GM10248 (cell line): ENCODE data around the gene DHRS2.

Source experiments
- CTCF ChIA-PET: fragments of 300-600 bp; sonication (Branson Sonifier 250); formaldehyde crosslinking; extraction: SDS; loops from one replicate; lab custom pipeline; 2021; ENCODE audit warnings: antibody characterized with exemption; lab: Yijun Ruan, JAX
- POLR2A ChIA-PET: fragments of 350-650 bp; sonication (Branson Sonifier 250); formaldehyde crosslinking; extraction: SDS; loops from one replicate; lab custom pipeline; 2020; ENCODE audit warnings: antibody characterized with exemption; lab: Yijun Ruan, JAX
- DNase-seq: peaks from one replicate; pipeline ENCODE4 v3.0.0; 2012; ENCODE audit errors: extremely low spot score
- CTCF ChIP-seq: IDR thresholded peaks from 2 replicates; pipeline ENCODE4 v1.5.1; 2012; ENCODE audit warnings: mild to moderate bottlenecking, low read depth; ENCODE audit errors: extremely low read depth, missing control alignments, control extremely low read depth

DHRS2 gene

GRCh38 chr14:23645812-23646647 is 9.9 kb downstream of the DHRS2 start:
- no peak for DNase-seq
- ChIA-PET POLR2A (no interaction called here), CTCF (interaction anchor here (1.2 to 3.5 kb wide), 7 partner anchors 9 to 285 kb away, joined by 3 to 38 read pairs (median 4); partner anchors contain the start of gene DHRS2)
- no peak for TF ChIP-seq CTCF

DNA sequence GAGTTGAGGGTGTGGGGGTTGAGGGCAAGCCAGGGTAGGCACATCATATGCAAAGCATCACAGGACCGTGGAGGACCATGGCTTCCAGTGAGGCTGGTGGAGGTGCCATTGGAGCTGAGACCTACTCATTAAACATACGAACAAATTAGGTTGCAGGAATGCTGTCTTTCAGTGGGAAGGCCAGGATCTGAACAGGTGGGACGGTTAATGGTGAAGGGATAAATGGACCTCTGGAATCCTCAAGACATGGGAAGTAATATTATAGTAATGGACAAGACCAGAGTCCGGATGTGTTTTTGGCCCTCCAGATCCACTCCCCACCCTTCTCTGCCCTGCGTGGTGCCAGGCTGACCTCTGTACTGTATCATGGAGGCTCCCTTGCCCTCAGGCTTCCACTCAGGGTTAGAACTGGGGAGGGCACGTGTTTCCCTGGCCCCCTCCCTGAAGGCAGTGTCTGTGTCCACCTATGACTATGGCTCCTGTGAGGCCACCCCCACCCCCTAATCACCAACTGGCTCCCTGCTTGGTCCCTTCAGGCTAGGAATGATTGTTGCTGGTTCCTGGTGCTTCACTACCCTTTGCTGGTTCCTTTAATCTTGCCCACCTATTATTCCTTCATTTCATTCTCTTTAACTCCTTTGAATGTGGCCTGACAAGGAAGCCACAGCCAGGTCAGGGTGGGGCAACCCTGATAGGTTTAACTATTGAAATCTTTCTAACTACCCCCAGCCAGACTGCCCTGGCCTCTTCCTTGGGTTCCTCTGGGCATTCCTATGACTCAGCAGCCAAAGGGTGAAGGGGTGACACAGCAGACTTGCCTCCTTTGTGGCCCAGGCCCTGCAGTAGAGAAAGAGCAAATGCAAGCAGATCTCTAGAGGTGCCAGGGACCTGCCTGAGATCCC is 10.7 kb downstream of the DHRS2 start:
- no peak for TF ChIP-seq CTCF
- DNase-seq, result no peak
- ChIA-PET POLR2A (no interaction called here), CTCF (interaction anchor here (1.3 to 3.5 kb wide), 5 partner anchors 10 to 284 kb away, joined by 3 to 38 read pairs (median 3); partner anchors contain the start of gene DHRS2)

GRCh38 chr14:23647619-23648018 is 11.5 kb downstream of the DHRS2 start:
- ChIA-PET CTCF (interaction anchor here (1.8 kb wide), 1 partner anchor 15 kb away, joined by 10 read pairs; no protein-coding TSS in a partner anchor), POLR2A (no interaction called here)
- no peak for TF ChIP-seq CTCF
- DNase-seq, result no peak

DNA sequence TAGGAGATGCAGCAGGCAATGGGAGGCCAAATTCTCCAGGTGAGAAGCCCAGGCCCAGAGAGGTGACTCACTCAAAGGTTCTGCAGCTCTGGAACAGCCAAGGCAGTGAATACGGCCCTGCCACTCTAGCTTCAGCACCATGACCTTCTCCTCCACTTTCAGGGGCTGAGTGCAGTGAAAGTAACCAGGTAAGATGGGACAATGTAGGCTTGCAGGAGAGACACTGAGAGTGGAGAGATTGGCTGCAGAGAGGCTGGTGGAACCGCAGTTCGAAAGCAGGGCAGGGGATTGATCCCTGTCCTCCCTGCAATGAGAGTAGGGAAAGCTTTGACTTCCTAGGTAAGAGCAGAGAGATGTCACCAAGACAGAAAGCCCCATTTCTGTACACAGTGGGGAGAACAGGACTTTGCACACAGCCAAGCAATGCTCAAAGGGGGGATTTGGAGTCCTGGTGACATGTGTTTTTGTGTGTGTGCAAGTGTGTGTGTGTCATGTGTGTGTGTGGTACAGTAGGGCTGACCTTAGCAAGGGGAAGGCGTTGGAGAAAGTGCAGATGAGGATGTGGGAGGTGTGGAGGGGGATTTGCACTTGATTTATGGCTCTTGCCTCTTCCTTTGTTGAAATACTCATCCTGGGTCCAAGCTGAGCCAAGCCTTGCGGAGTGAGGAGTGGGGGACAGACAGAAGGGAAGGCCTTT is 12.7 kb downstream of the DHRS2 start:
- CTCF ChIA-PET, result interaction anchor here (1.8 to 3.1 kb wide), 2 partner anchors 16 to 17 kb away, joined by 10 read pairs; no protein-coding TSS in a partner anchor
- no peak for TF ChIP-seq CTCF
- DNase-seq, result no peak
- POLR2A ChIA-PET, result no interaction called here

- ChIA-PET CTCF (interaction anchor here (1.2 to 3.1 kb wide), 4 partner anchors 10 to 62 kb away, joined by 3 to 10 read pairs (median 4); no protein-coding TSS in a partner anchor), POLR2A (no interaction called here)
- no peak for DNase-seq
- TF ChIP-seq CTCF, result no peak
Measured at GRCh38 chr14:23650506-23650905, 14.3 kb downstream of the DHRS2 start.

- no peak for TF ChIP-seq CTCF
- ChIA-PET CTCF (interaction anchor here (0.8 kb wide), 1 partner anchor 21 kb away, joined by 6 read pairs; no protein-coding TSS in a partner anchor), POLR2A (no interaction called here)
- no peak for DNase-seq
Measured at GRCh38 chr14:23653051-23653450, 16.9 kb downstream of the DHRS2 start.
